Heart left ventricle (tissue), 16 donors: ENCODE data around the gene TLX1. TPM values are rescaled to one million over a fixed set of nuclear protein-coding genes. Genes with fewer than 3 reads are reported as not detected.

Experiments used
- ATAC-seq, 4 donors: fragments of 200-7000 bp; cut with Tn5 transposase; one replicate each; pipeline ENCODE4 v1.9.1; 2020 to 2022; ENCODE audit warnings: moderate library complexity in 4 of 4, mild to moderate bottlenecking in 3 of 4, moderate number of reproducible peaks in 1 of 4
- DNase-seq, 5 donors: peaks; one replicate each; pipeline ENCODE4 v3.0.0-alpha.2; 2020
- H3K27ac ChIP-seq, 12 donors: fragments of 200-600 bp; sonication (generic) in 4 of 12; one replicate each; pipeline versions ENCODE4 v1.5.0 to v1.8.0; 2016 to 2022; ENCODE audit warnings: mild to moderate bottlenecking in 2 of 12
- H3K27me3 ChIP-seq, 9 donors: fragments of 200-600 bp; sonication (generic) in 2 of 9; one replicate each; pipeline versions ENCODE4 v1.5.1 to v1.8.0; 2016 to 2022; ENCODE audit warnings: mild to moderate bottlenecking in 3 of 9
- H3K36me3 ChIP-seq, 9 donors: fragments of 200-600 bp; sonication (generic) in 2 of 9; one replicate each; pipeline versions ENCODE4 v1.5.0 to v1.8.0; 2018 to 2022; ENCODE audit warnings: mild to moderate bottlenecking in 2 of 9
- H3K4me1 ChIP-seq, 12 donors: fragments of 200-600 bp; sonication (generic) in 4 of 12; one replicate each; pipeline versions ENCODE4 v1.5.0 to v1.8.0; 2016 to 2022; ENCODE audit warnings: mild to moderate bottlenecking in 3 of 12
- H3K4me3 ChIP-seq, 12 donors: fragments of 200-600 bp; sonication (generic) in 4 of 12; one replicate each; pipeline versions ENCODE4 v1.5.0 to v1.8.0; 2017 to 2022; ENCODE audit warnings: mild to moderate bottlenecking in 9 of 12, moderate library complexity in 4 of 12
- H3K9me3 ChIP-seq, 12 donors: fragments of 200-600 bp; sonication (generic) in 4 of 12; one replicate each; pipeline versions ENCODE4 v1.5.0 to v1.8.0; 2016 to 2022; ENCODE audit warnings: mild to moderate bottlenecking in 1 of 12
- CTCF ChIP-seq, 12 donors: fragments of 200-600 bp; sonication (generic) in 4 of 12; IDR thresholded peaks; one replicate each; pipeline versions ENCODE4 v1.5.0 to v1.8.0; 2018 to 2022; ENCODE audit warnings: antibody characterized with exemption in 12 of 12, mild to moderate bottlenecking in 5 of 12
- POLR2A ChIP-seq, 2 donors: fragments of 450-650 bp; IDR thresholded peaks; one replicate each; pipeline ENCODE4 v1.6.1; 2017; ENCODE audit warnings: antibody characterized with exemption in 2 of 2, mild to moderate bottlenecking in 2 of 2, moderate library complexity in 2 of 2
- WGBS, 4 donors: extraction: QIAGEN DNeasy Blood & Tissue Kit in 2 of 4; methylation state at CpG; one replicate each; pipeline versions ENCODE4 v1.1.5 to v1.1.7; 2013 to 2018; 5-methylcytosine and 5-hydroxymethylcytosine counted together
- intact Hi-C, 10 donors: fragments of 100-400 bp; cut with DNase I; formaldehyde crosslinking; loops; one replicate each; pipeline versions ENCODE4 v1.11.1 to v1.14.2; 2022
- polyA plus RNA-seq, 2 donors: library from polyadenylated mRNA; stranded (reverse); fragments of 200-250 nt; gene quantifications; one replicate each; pipeline ENCODE4 v1.2.3, GENCODE V29; 2013
- total RNA-seq, 9 donors: library from RNA; depleted of rRNA in 2 of 9; stranded (reverse); fragments of >200 nt in 2 of 9; fragmentation: NEBNext Ultra II Directional in 3 of 9; extraction: Animal tissue kit (Norgen Biotek cat#: 25700) in 3 of 9; gene quantifications; one replicate each; pipeline versions ENCODE4 v1.1.0 to v1.2.4, GENCODE V29; 2016 to 2023
- donor health status: ischemic (EF 13 %, LVEDD 7.1; RV severe dilation, severe dysfunction).
- donor health status: healthy with polysubstance abuse.
- donor health status: DM: no; HTN: yes; CAD: no.
- donor health status: DM: no; HTN: no; CAD: no.
- donor health status: ischemic (EF 25% LVEDD 6.9; RV normal size, moderate dysfunction).
- donor health status: ischemic (EF 25% LVEDD 5.7; RV mildly dilated, moderate dysfunction).
- donor health status: healthy.
- donor health status: DM: yes; HTN: yes; CAD: no.
- donor health status: ischemic (EF 35%, LVEDD 5.7; RV mildly dilated, moderate dysfunction).
- donor health status: nonischemic (EF 11% LVEDD 7.7; RV severe dilation, severe dysfunction).
- donor health status: DM: yes; HTN: yes; CAD: no.
- donor health status: PGD.
- donor health status: ischemic (EF 29% LVEDD 5.4; RV normal size, mild dysfunction).
- donor health status: nonischemic (EF 23%, LVEDD 6.1; RV moderate dilation, normal function).

Gene TLX1
- total and polyA plus RNA-seq, 11 donors: 0.08 to 0.94 (median 0.18) TPM; not detected in 3

- Histone ChIP-seq H3K27ac (no peak overlapping the region), H3K27me3 (peaks cover 0 to 77% (median 10%) of the 10 kb centered on the region in 9 donors), H3K36me3 (no peaks in the 10 kb centered on the region), H3K4me1 (no peaks in the 10 kb centered on the region), H3K4me3 (no peak overlapping the region), H3K9me3 (no peaks in the 10 kb centered on the region)
- no peak for ATAC-seq
- TF ChIP-seq CTCF (IDR thresholded peaks at IDR 0.05): no peak
- no peak for TF ChIP-seq POLR2A (IDR thresholded peaks at IDR 0.05)
- DNase-seq: no peak
- intact Hi-C loops: no loop called here
- WGBS, 4 donors: 20 to 27% (median 21%) methylated on average over 12 of the region's 12 CpGs
Observed at GRCh38 chr10:101112799-101113594, 18.1 kb upstream of the TLX1 start.

DNA sequence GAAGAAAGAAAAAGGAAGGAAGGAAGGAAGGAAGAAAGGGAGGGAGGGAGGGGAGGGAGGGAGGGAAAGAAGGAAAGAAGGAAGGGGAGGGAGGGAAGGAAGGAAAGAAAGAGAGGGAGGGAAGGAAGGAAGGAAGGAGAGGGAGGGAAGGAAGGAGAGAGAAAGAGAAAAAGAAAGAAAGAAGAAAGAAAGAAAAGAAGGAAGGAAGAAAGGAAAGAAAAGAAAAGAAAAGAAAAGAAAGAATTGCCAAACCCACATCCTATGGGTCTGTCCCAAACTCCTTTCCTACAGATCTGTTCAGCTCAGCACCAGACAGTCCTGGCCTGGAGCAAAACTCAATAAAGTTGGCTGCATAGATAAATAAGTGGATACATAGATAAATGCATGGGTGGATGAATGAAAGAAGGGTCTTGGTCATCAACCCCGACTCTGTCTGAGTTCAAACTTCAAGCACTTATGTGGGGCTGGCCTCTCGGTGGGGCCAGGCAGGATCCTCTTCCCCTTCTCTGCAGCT lies 17.2 kb upstream of the TLX1 start:
- DNase-seq: no peak
- ATAC-seq: no peak
- WGBS, 4 donors: 68 to 83% (median 74%) methylated on average over 2 of the region's 2 CpGs
- Histone ChIP-seq H3K27ac (no peak overlapping the region), H3K4me3 (no peak overlapping the region), H3K27me3 (peaks cover 0 to 78% (median 13%) of the 10 kb centered on the region in 9 donors), H3K9me3 (no peaks in the 10 kb centered on the region), H3K36me3 (no peaks in the 10 kb centered on the region), H3K4me1 (no peaks in the 10 kb centered on the region)
- TF ChIP-seq CTCF (IDR thresholded peaks at IDR 0.05) (no peak), POLR2A (IDR thresholded peaks at IDR 0.05) (no peak)
- intact Hi-C loops: no loop called here

GRCh38 chr10:101114646-101115045 lies 16.5 kb upstream of the TLX1 start:
- no peak overlapping the region for H3K27ac ChIP-seq
- H3K4me3 ChIP-seq: no peak overlapping the region
- no peaks in the 10 kb centered on the region for H3K9me3 ChIP-seq
- no peaks in the 10 kb centered on the region for H3K4me1 ChIP-seq
- no peak for DNase-seq
- TF ChIP-seq CTCF (IDR thresholded peaks at IDR 0.05): no peak
- no peak for TF ChIP-seq POLR2A (IDR thresholded peaks at IDR 0.05)
- ATAC-seq: no peak
- peaks cover 0 to 78% (median 14%) of the 10 kb centered on the region in 9 donors for H3K27me3 ChIP-seq
- 41 to 52% (median 48%) methylated on average over 2 of the region's 2 CpGs for WGBS, 4 donors
- H3K36me3 ChIP-seq: no peaks in the 10 kb centered on the region
- intact Hi-C loops: no loop called here

DNA sequence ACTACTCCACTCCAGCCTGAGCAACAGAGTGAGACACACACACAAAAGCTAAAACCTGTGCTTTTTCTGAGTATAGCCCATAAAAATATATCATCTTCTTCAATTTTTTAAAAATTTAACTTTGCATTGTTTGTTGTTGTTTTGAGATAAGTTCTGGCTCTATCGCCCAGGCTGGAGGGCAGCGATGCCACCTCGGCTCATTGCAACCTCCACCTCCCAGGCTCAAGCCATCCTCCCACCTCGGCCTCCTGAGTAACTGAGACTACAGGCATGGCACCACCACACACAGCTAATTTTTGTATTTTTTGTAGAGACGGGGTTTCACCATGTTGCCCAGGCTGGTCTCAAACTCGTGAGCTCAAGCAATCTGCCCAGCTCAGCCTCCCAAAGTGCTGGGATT lies 14.3 kb upstream of the TLX1 start:
- intact Hi-C loops: no loop called here
- peaks cover 0 to 14% (median 3%) of the 10 kb centered on the region in 12 donors for H3K4me1 ChIP-seq
- WGBS, 4 donors: 84 to 87% (median 86%) methylated on average over 6 of the region's 6 CpGs
- H3K9me3 ChIP-seq: no peaks in the 10 kb centered on the region
- no peak for ATAC-seq
- no peak overlapping the region for H3K4me3 ChIP-seq
- H3K27me3 ChIP-seq: peaks cover 9 to 88% (median 31%) of the 10 kb centered on the region in 9 donors
- no peak for TF ChIP-seq CTCF (IDR thresholded peaks at IDR 0.05)
- TF ChIP-seq POLR2A (IDR thresholded peaks at IDR 0.05): no peak
- H3K36me3 ChIP-seq: no peaks in the 10 kb centered on the region
- no peak for DNase-seq
- H3K27ac ChIP-seq: no peak overlapping the region
